Right cardiac atrium (tissue), 5 donors: ENCODE data around the gene LIPG. TPM values are rescaled to one million over a fixed set of nuclear protein-coding genes. Genes with fewer than 3 reads are reported as not detected.
A peak's percentile ranks its signal among the peaks of the same experiment; 100 is the strongest.

ENCODE experiments used
- ATAC-seq, 2 donors: fragments of 200-7000 bp; cut with Tn5 transposase; one replicate each; pipeline versions ENCODE4 v1.8.0 to v1.9.1; 2020; ENCODE audit warnings: moderate library complexity in 2 of 2, mild to moderate bottlenecking in 1 of 2
- DNase-seq, 3 donors: peaks; one replicate each; pipeline ENCODE4 v3.0.0-alpha.2; 2020
- H3K27ac ChIP-seq: one replicate; pipeline ENCODE4 v1.5.1; 2013; ENCODE audit warnings: mild to moderate bottlenecking, low read length, control low read depth, moderate library complexity
- H3K27me3 ChIP-seq: one replicate; pipeline ENCODE4 v1.6.1; 2013; ENCODE audit not compliant: control insufficient read depth, insufficient read depth
- H3K4me1 ChIP-seq: one replicate; pipeline ENCODE4 v1.6.1; 2013; ENCODE audit warnings: low read length; ENCODE audit not compliant: control insufficient read depth, insufficient read depth
- H3K4me3 ChIP-seq: one replicate; pipeline ENCODE4 v1.5.1; 2013; ENCODE audit warnings: low read length, control low read depth
- H3K9me3 ChIP-seq: one replicate; pipeline ENCODE4 v1.6.1; 2013; ENCODE audit warnings: low read length; ENCODE audit not compliant: control insufficient read depth
- WGBS: extraction: QIAGEN DNeasy Blood & Tissue Kit; methylation state at CpG from one replicate; pipeline ENCODE4 v1.1.7; 2013; 5-methylcytosine and 5-hydroxymethylcytosine counted together
- intact Hi-C, 4 donors: fragments of 100-400 bp; cut with DNase I; formaldehyde crosslinking; loops; one replicate each; pipeline versions ENCODE4 v1.11.0 to v1.14.0; 2022 to 2023
- polyA plus RNA-seq: library from polyadenylated mRNA; stranded (reverse); fragments of 200-250 nt; gene quantifications from one replicate; pipeline ENCODE4 v1.2.3, GENCODE V29; 2013
- total RNA-seq, 4 donors: library from RNA; stranded (reverse); fragmentation: NEBNext Ultra II Directional; extraction: Animal tissue kit (Norgen Biotek cat#: 25700); gene quantifications; one replicate each; pipeline ENCODE4 v1.2.1, GENCODE V29; 2021
- donor health status: healthy with polysubstance abuse.
- donor health status: DM: no; HTN: yes; CAD: no.
- donor health status: DM: no; HTN: no; CAD: no.
- donor health status: DM: no; HTN: yes; CAD: no; lungs with severe emphysema.
- donor health status: DM: yes; HTN: yes; CAD: no.

LIPG gene
- total and polyA plus RNA-seq, 5 donors, result 0.03 to 2.1 (median 0.11) TPM

DNA sequence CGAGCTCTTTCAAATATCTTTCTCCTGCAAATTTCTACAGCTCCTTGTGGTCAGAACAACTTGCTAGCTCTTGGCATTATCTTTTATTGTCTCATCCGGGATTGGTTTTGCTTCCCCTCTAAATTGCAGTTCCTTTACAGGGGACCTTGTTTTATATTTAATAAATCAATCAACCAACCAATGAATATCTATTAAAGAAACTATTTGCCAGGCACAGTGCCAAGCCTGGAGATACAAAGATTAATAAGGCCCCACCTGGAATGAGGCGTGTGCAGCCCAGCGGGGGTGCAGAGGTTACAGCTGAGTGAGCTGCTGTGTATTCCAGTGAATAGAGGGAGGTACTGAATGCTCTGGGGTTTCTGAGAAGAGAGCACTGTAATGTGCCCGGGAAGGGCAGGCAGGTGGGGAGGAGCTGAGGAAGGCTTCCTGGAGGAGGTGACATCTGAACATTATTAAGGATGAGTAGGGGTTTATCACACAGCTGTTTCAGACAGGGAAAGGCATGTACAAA is 51.8 kb downstream of the LIPG start:
- no peak overlapping the region for H3K27ac ChIP-seq
- no peaks in the 10 kb centered on the region for H3K9me3 ChIP-seq
- intact Hi-C loops, result no loop called here
- DNase-seq (no peak), ATAC-seq (no peak)
- WGBS, result 56% methylated on average over 5 of the region's 5 CpGs
- H3K4me3 ChIP-seq, result no peak overlapping the region
- H3K4me1 ChIP-seq, result peaks cover under 1% of the 10 kb centered on the region
- no peaks in the 10 kb centered on the region for H3K27me3 ChIP-seq

GRCh38 chr18:49616618-49617328 is 54.9 kb downstream of the LIPG start:
- Histone ChIP-seq H3K27me3 (no peaks in the 10 kb centered on the region), H3K4me3 (no peak overlapping the region), H3K4me1 (peaks cover 2% of the 10 kb centered on the region), H3K9me3 (no peaks in the 10 kb centered on the region), H3K27ac (no peak overlapping the region)
- no peak for DNase-seq
- ATAC-seq, result no peak
- 92% methylated on average over 6 of the region's 6 CpGs for WGBS
- intact Hi-C loops, result no loop called here

DNA sequence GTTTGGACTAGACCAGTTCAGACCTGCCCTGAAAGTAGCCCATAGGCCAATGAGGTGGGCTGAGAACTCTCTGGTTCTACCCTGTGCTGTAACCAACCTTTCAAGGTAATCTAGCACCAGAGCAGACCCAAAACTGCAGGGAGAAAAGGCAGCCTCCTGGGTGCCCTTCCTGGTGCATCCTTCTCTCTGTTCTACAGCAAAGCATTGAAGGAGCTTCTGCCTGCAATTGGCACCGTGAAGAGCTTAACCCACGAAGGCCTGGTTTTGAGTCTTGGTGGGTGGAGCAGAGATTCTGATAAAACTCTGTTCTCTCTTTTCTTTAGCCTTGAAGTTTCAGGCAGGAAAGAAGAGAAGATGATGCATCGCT is 55.5 kb downstream of the LIPG start:
- intact Hi-C loops, result no loop called here
- Histone ChIP-seq H3K4me1 (peaks cover 2% of the 10 kb centered on the region), H3K4me3 (no peak overlapping the region), H3K27ac (no peak overlapping the region), H3K9me3 (no peaks in the 10 kb centered on the region), H3K27me3 (no peaks in the 10 kb centered on the region)
- 88% methylated on average over 3 of the region's 3 CpGs for WGBS
- DNase-seq (no peak), ATAC-seq (no peak)

DNA sequence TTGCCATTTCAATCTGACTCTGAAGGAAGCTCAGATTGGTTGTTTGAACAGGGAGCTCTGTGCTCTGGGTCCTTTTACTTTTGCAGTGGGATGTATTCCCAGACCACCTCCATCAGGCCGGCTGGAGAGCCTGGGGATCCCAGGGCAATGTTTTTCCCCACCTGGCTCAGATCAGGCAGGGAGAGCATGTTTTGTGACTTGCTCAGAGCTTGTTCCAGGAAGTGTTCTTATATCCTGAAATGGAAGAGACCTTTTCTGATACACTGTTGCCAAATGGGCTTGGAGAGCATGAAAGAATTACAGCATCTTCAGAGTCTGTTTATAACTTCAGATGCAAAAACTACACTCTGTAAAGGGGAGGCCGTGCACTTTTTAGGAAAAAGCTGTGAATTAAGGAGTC is 56.0 kb downstream of the LIPG start:
- intact Hi-C loops, result no loop called here
- ATAC-seq (no peak), DNase-seq (no peak)
- no peaks in the 10 kb centered on the region for H3K9me3 ChIP-seq
- H3K27ac ChIP-seq, result no peak overlapping the region
- H3K4me1 ChIP-seq, result peaks cover 2% of the 10 kb centered on the region
- WGBS, result 54% methylated on average over 2 of the region's 2 CpGs
- H3K27me3 ChIP-seq, result no peaks in the 10 kb centered on the region
- H3K4me3 ChIP-seq, result no peak overlapping the region

DNA sequence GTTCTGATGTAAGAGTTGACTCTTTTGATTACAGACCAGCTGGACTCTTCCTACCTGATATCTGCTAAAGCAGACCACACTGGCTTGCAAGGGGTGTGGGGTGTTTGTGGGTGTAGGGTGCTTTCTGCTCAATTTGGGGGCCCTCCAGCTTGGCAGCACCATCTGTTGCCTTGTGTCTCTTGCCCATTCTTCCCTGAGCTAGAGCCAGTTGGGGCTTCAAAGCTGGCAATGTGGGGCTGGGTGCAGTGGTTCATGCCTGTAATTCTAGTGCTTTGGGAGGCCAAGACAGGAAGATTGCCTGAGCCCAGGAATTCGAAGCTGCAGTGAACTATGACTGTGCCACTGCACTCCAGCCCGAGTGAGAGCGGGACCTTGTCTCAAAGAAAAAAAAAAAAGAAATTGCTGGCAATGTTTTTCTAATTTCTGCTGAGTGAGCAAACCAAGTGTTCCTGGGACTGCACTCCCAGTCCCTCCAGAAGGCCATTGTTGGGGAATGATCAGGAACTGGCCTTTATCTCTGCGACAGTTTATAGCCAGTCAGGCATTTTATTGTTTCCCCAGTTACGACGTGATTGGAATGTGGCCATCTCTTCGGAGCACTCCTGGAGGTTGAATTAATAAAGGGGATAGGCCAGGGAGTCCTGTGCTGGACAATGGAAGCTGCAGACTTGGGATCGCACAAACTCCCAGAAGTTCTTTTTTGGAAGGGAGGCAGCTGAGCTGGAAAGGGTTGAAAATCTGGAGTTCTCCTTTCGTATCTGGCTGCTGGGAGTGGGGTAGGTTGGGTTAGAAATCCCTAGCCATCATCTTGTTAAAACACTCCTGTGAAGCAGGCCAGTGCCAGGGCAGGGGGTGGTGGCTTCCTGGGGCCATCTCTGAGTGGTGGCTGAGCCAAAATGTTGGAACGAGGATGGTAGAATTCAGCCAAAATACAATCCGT is 57.2 kb downstream of the LIPG start:
- Histone ChIP-seq H3K27ac (no peak overlapping the region), H3K4me1 (peaks cover 2% of the 10 kb centered on the region), H3K27me3 (no peaks in the 10 kb centered on the region), H3K9me3 (no peaks in the 10 kb centered on the region), H3K4me3 (no peak overlapping the region)
- intact Hi-C loops, result no loop called here
- WGBS, result 34% methylated on average over 11 of the region's 11 CpGs
- no peak for DNase-seq
- ATAC-seq, result peak; percentile 61 to 71

- no peaks in the 10 kb centered on the region for H3K9me3 ChIP-seq
- no peak overlapping the region for H3K4me3 ChIP-seq
- no peaks in the 10 kb centered on the region for H3K27me3 ChIP-seq
- 67% methylated on average over 7 of the region's 7 CpGs for WGBS
- peaks cover 2% of the 10 kb centered on the region for H3K4me1 ChIP-seq
- intact Hi-C loops, result no loop called here
- no peak overlapping the region for H3K27ac ChIP-seq
- DNase-seq (no peak), ATAC-seq (peak in 1 of 2 donors; percentile 15)
Observed at GRCh38 chr18:49619801-49620200, 57.9 kb downstream of the LIPG start.

- ATAC-seq, result no peak
- WGBS, result 80% methylated on average over 3 of the region's 3 CpGs
- Histone ChIP-seq H3K9me3 (no peaks in the 10 kb centered on the region), H3K4me3 (no peak overlapping the region), H3K4me1 (peaks cover 2% of the 10 kb centered on the region), H3K27ac (no peak overlapping the region), H3K27me3 (no peaks in the 10 kb centered on the region)
- intact Hi-C loops, result no loop called here
- DNase-seq, result no peak
Observed at GRCh38 chr18:49621301-49621700, 59.4 kb downstream of the LIPG start.

GRCh38 chr18:49621717-49622351 is 60.0 kb downstream of the LIPG start:
- Histone ChIP-seq H3K4me1 (peaks cover 2% of the 10 kb centered on the region), H3K4me3 (no peak overlapping the region), H3K27me3 (no peaks in the 10 kb centered on the region), H3K27ac (no peak overlapping the region), H3K9me3 (no peaks in the 10 kb centered on the region)
- peak in 1 of 2 donors; percentile 32 for ATAC-seq
- no peak for DNase-seq
- 63% methylated on average over 12 of the region's 12 CpGs for WGBS
- intact Hi-C loops, result no loop called here

DNA sequence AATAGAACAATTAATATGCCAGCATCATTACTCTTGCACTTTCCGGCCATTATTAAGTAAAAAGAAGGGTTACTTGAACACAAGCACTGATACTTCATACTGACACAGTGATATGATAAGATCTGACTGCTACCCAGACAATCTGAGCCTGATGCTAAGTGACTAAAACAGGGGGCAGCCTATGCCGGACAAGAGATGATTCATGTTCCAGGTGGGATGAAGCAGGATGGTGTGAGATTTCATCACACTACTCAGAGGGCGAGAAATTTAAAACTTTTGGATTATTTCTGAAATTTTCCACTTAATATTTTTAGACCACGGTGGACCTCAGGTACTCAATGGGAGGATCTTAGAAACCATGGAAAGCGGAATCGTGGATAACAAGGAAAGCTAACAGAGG is 61.7 kb downstream of the LIPG start:
- Histone ChIP-seq H3K4me1 (peaks cover 2% of the 10 kb centered on the region), H3K27ac (no peak overlapping the region), H3K4me3 (no peak overlapping the region), H3K9me3 (no peaks in the 10 kb centered on the region), H3K27me3 (no peaks in the 10 kb centered on the region)
- no peak for ATAC-seq
- 93% methylated on average over 6 of the region's 6 CpGs for WGBS
- no peak for DNase-seq
- intact Hi-C loops, result no loop called here

DNA sequence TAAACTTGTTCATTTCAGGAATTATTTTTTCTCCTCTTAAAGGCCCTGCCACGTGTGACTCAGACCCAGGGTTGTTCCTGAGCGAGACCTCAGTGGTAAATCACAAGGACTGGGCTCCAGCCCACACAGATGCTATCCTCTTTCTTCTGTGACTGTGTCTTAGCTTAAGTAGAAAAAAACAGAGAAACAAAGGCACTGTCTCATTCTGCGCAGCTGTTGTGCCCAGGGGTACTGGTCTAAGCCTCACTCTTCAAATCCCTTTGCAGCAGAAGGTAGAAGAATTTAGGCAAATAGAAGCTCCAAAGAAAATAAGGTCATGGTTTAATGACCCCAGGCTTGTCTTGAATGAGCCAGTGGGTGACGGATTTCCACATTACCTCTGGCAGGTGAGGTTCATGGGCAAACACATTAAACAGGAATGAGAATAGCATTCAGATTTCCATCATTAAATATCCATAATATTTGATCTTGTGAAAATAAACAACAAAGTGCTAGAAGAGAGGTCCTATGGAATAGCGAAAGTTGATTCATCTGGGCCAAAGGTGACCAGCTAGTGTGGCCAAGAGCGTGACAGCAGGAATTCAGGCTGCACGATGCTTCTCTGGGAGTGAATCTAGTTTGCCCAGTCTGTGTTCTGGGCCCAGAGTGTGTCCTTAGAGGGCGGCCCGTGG is 63.3 kb downstream of the LIPG start:
- Histone ChIP-seq H3K27me3 (no peaks in the 10 kb centered on the region), H3K4me1 (no peaks in the 10 kb centered on the region), H3K27ac (no peak overlapping the region), H3K4me3 (no peak overlapping the region), H3K9me3 (no peaks in the 10 kb centered on the region)
- no peak for DNase-seq
- 88% methylated on average over 9 of the region's 9 CpGs for WGBS
- no peak for ATAC-seq
- intact Hi-C loops, result no loop called here
